Neural progenitor cell (in vitro differentiated cells): ENCODE measurements around the gene MYL12B. TPM values are rescaled to one million over a fixed set of nuclear protein-coding genes. Genes with fewer than 3 reads are reported as not detected.

Experiments used
- DNase-seq: peaks from one replicate; pipeline ENCODE4 v3.0.0-alpha.2; 2016; ENCODE audit warnings: low spot score
- H2AFZ ChIP-seq: fragments of 200-600 bp; sonication (generic); replicated peaks from 2 replicates; pipeline ENCODE4 v1.6.1; 2016; ENCODE audit warnings: antibody characterized with exemption
- H3F3A ChIP-seq: fragments of 200-600 bp; sonication (generic); 2 replicates; pipeline ENCODE4 v1.6.1; 2016; ENCODE audit warnings: antibody characterized with exemption, low read depth
- H3K27ac ChIP-seq: fragments of 200-600 bp; sonication (generic); 2 replicates; pipeline ENCODE4 v1.5.1; 2016; ENCODE audit warnings: mild to moderate bottlenecking
- H3K27me3 ChIP-seq: fragments of 200-600 bp; sonication (generic); 2 replicates; pipeline ENCODE4 v1.6.1; 2016; ENCODE audit warnings: mild to moderate bottlenecking, moderate library complexity
- H3K36me3 ChIP-seq: fragments of 200-600 bp; sonication (generic); 2 replicates; pipeline ENCODE4 v1.5.1; 2016
- H3K4me1 ChIP-seq: fragments of 200-600 bp; sonication (generic); 2 replicates; pipeline ENCODE4 v1.6.1; 2016; ENCODE audit warnings: mixed run types
- H3K4me2 ChIP-seq: fragments of 200-600 bp; sonication (generic); 2 replicates; pipeline ENCODE4 v1.6.1; 2016
- H3K4me3 ChIP-seq: fragments of 200-600 bp; sonication (generic); 2 replicates; pipeline ENCODE4 v1.5.1; 2016
- H3K79me2 ChIP-seq: fragments of 200-600 bp; sonication (generic); 2 replicates; pipeline ENCODE4 v1.6.1; 2016; ENCODE audit warnings: low read depth
- H3K9ac ChIP-seq: fragments of 200-600 bp; sonication (generic); 2 replicates; pipeline ENCODE4 v1.6.1; 2016
- H3K9me3 ChIP-seq: fragments of 200-600 bp; sonication (generic); 2 replicates; pipeline ENCODE4 v1.5.1; 2016; ENCODE audit warnings: low read depth
- H4K20me1 ChIP-seq: fragments of 200-600 bp; sonication (generic); 2 replicates; pipeline ENCODE4 v1.6.1; 2016; ENCODE audit warnings: low read depth
- H3K27ac Mint-ChIP-seq: 3 replicates; pipeline ENCODE4 v1.8.0; 2021; ENCODE audit warnings: mixed read lengths
- H3K27me3 Mint-ChIP-seq: 2 replicates; pipeline ENCODE4 v1.8.0; 2022; ENCODE audit warnings: low read depth, mild to moderate bottlenecking, inconsistent platforms, moderate library complexity, mixed read lengths; ENCODE audit not compliant: insufficient read depth
- H3K36me3 Mint-ChIP-seq: 3 replicates; pipeline ENCODE4 v1.8.0; 2021; ENCODE audit warnings: mixed read lengths
- H3K4me1 Mint-ChIP-seq: 3 replicates; pipeline ENCODE4 v1.8.0; 2021; ENCODE audit warnings: mixed read lengths
- H3K4me3 Mint-ChIP-seq: 3 replicates; pipeline ENCODE4 v1.8.0; 2021; ENCODE audit warnings: mild to moderate bottlenecking, moderate library complexity, mixed read lengths
- H3K9me3 Mint-ChIP-seq: 3 replicates; pipeline ENCODE4 v1.8.0; 2020; ENCODE audit warnings: mixed read lengths
- CTCF ChIP-seq: fragments of 200-600 bp; sonication (generic); IDR thresholded peaks from 2 replicates; pipeline ENCODE4 v1.5.1; 2017; ENCODE audit warnings: antibody characterized with exemption, mild to moderate bottlenecking
- EZH2 ChIP-seq: fragments of 200-600 bp; sonication (generic); IDR thresholded peaks from 2 replicates; pipeline ENCODE4 v1.6.1; 2017; ENCODE audit warnings: antibody characterized with exemption, mild to moderate bottlenecking, moderate library complexity
- EZH2phosphoT487 ChIP-seq: fragments of 200-600 bp; sonication (generic); IDR thresholded peaks from 2 replicates; pipeline ENCODE4 v1.6.1; 2017; ENCODE audit warnings: antibody characterized with exemption
- total RNA-seq: library from RNA; depleted of rRNA; stranded (reverse); fragments of >200 nt; gene quantifications from 2 replicates; pipeline ENCODE4 v1.2.3, GENCODE V29; 2015; ENCODE audit warnings: low replicate concordance

MYL12B gene
- total RNA-seq, 1 donor from 2014 or later: 152 TPM

GRCh38 chr18:3284501-3284900, 22.6 kb downstream of the MYL12B start:
- Histone ChIP-seq H2AFZ (no peak overlapping the region), H3K27me3 (no peaks in the 10 kb centered on the region), H3K4me3 (no peak overlapping the region), H3K27ac (no peak overlapping the region), H3K79me2 (no peaks in the 10 kb centered on the region), H3K36me3 (no peaks in the 10 kb centered on the region), H3F3A (peaks cover 5% of the 10 kb centered on the region), H3K9me3 (no peaks in the 10 kb centered on the region), H3K4me1 (peaks cover 16% of the 10 kb centered on the region), H4K20me1 (no peaks in the 10 kb centered on the region), H3K4me2 (peak overlapping the region; percentile 21), H3K9ac (no peak overlapping the region)
- Mint-ChIP-seq H3K4me1 (peaks cover 24% of the 10 kb centered on the region), H3K4me3 (no peak overlapping the region), H3K36me3 (peaks cover 5% of the 10 kb centered on the region), H3K27me3 (peaks cover 2% of the 10 kb centered on the region), H3K9me3 (peaks cover 19% of the 10 kb centered on the region), H3K27ac (no peak overlapping the region)
- no peak for DNase-seq
- TF ChIP-seq EZH2 (no peak), EZH2phosphoT487 (no peak), CTCF (no peak)

GRCh38 chr18:3286159-3286558, 24.2 kb downstream of the MYL12B start:
- peaks cover under 1% of the 10 kb centered on the region for H3K36me3 ChIP-seq
- Mint-ChIP-seq H3K27ac (no peak overlapping the region), H3K9me3 (peaks cover 29% of the 10 kb centered on the region), H3K36me3 (peaks cover 5% of the 10 kb centered on the region), H3K27me3 (no peaks in the 10 kb centered on the region), H3K4me3 (no peak overlapping the region), H3K4me1 (peaks cover 24% of the 10 kb centered on the region)
- no peaks in the 10 kb centered on the region for H3K79me2 ChIP-seq
- TF ChIP-seq EZH2phosphoT487 (no peak), CTCF (no peak), EZH2 (no peak)
- H3K4me2 ChIP-seq: no peak overlapping the region
- DNase-seq: no peak
- peaks cover 16% of the 10 kb centered on the region for H3K4me1 ChIP-seq
- H3K4me3 ChIP-seq: no peak overlapping the region
- no peaks in the 10 kb centered on the region for H4K20me1 ChIP-seq
- no peak overlapping the region for H3K9ac ChIP-seq
- H3K9me3 ChIP-seq: peaks cover 14% of the 10 kb centered on the region
- no peak overlapping the region for H3K27ac ChIP-seq
- no peak overlapping the region for H2AFZ ChIP-seq
- H3F3A ChIP-seq: no peaks in the 10 kb centered on the region
- no peaks in the 10 kb centered on the region for H3K27me3 ChIP-seq

- Histone ChIP-seq H3K9me3 (peaks cover 20% of the 10 kb centered on the region), H3K36me3 (peaks cover 6% of the 10 kb centered on the region), H3K4me3 (no peak overlapping the region), H4K20me1 (no peaks in the 10 kb centered on the region), H3K4me2 (no peak overlapping the region), H3F3A (peaks cover 5% of the 10 kb centered on the region), H2AFZ (no peak overlapping the region), H3K27me3 (no peaks in the 10 kb centered on the region), H3K27ac (no peak overlapping the region), H3K79me2 (peaks cover 13% of the 10 kb centered on the region), H3K4me1 (peaks cover 4% of the 10 kb centered on the region), H3K9ac (no peak overlapping the region)
- H3K27ac Mint-ChIP-seq: no peak overlapping the region
- peaks cover 3% of the 10 kb centered on the region for H3K27me3 Mint-ChIP-seq
- DNase-seq: no peak
- no peak overlapping the region for H3K4me3 Mint-ChIP-seq
- peaks cover 6% of the 10 kb centered on the region for H3K4me1 Mint-ChIP-seq
- H3K9me3 Mint-ChIP-seq: peaks cover 48% of the 10 kb centered on the region
- TF ChIP-seq EZH2phosphoT487 (no peak), CTCF (no peak), EZH2 (no peak)
- H3K36me3 Mint-ChIP-seq: peaks cover 17% of the 10 kb centered on the region
These were observed 31.4 kb downstream of the MYL12B start for GRCh38 chr18:3293196-3293951.
